OCI-LY1 (cell line): Measurements from ENCODE around the gene KCNJ9.
"Not testable (repeated sequence)": the region's sequence is repeated elsewhere in the genome, so short reads cannot be mapped to it uniquely, and the experiment has no call there.

ENCODE experiments used
- H2AFZ ChIP-seq: fragments of 200-600 bp; sonication (generic), shearing (Covaris generic); 2 replicates; pipeline ENCODE4 v1.6.0; 2014; ENCODE audit warnings: antibody characterized with exemption, mild to moderate bottlenecking, low read length
- H3F3A ChIP-seq: fragments of 200-600 bp; sonication (generic), shearing (Covaris generic); 2 replicates; pipeline ENCODE4 v1.6.0; 2014; ENCODE audit warnings: mild to moderate bottlenecking, antibody characterized with exemption, low read length, moderate library complexity; ENCODE audit not compliant: insufficient read depth
- H3K27ac ChIP-seq: fragments of 200-600 bp; sonication (generic); 2 replicates; pipeline ENCODE4 v1.5.1; 2014; ENCODE audit warnings: low read length, mixed run types, mild to moderate bottlenecking, low read depth; ENCODE audit not compliant: poor library complexity, severe bottlenecking
- H3K27me3 ChIP-seq: fragments of 200-600 bp; sonication (generic); 2 replicates; pipeline ENCODE4 v1.6.0; 2014; ENCODE audit warnings: antibody characterized with exemption, mild to moderate bottlenecking, low read length, moderate library complexity; ENCODE audit not compliant: insufficient read depth
- H3K36me3 ChIP-seq: fragments of 200-600 bp; sonication (generic); 2 replicates; pipeline ENCODE4 v1.6.1; 2014; ENCODE audit warnings: mild to moderate bottlenecking, antibody characterized with exemption, low read length, moderate library complexity, mixed read lengths; ENCODE audit not compliant: insufficient read depth
- H3K4me1 ChIP-seq: fragments of 200-600 bp; sonication (generic); 2 replicates; pipeline ENCODE4 v1.5.1; 2014; ENCODE audit warnings: mild to moderate bottlenecking, low read length, moderate library complexity; ENCODE audit not compliant: insufficient read depth, severe bottlenecking
- H3K4me2 ChIP-seq: fragments of 200-600 bp; sonication (generic), shearing (Covaris generic); 2 replicates; pipeline ENCODE4 v1.6.1; 2014; ENCODE audit warnings: low read length
- H3K4me3 ChIP-seq: fragments of 200-600 bp; sonication (generic); 2 replicates; pipeline ENCODE4 v1.5.1; 2014; ENCODE audit warnings: low read length, low read depth, mild to moderate bottlenecking, mixed read lengths; ENCODE audit not compliant: poor library complexity, severe bottlenecking
- H3K79me2 ChIP-seq: fragments of 200-600 bp; shearing (Covaris generic); 2 replicates; pipeline ENCODE4 v1.6.1; 2016; ENCODE audit warnings: mixed run types, low read length, mixed read lengths; ENCODE audit not compliant: insufficient read depth
- H3K9ac ChIP-seq: fragments of 200-600 bp; sonication (generic), shearing (Covaris generic); 2 replicates; pipeline ENCODE4 v1.6.1; 2014; ENCODE audit warnings: mild to moderate bottlenecking, low read length, mixed read lengths
- H3K9me2 ChIP-seq: fragments of 200-600 bp; sonication (generic), shearing (Covaris generic); 2 replicates; pipeline ENCODE4 v1.6.1; 2014; ENCODE audit warnings: low read depth, mild to moderate bottlenecking, low read length, mixed read lengths
- H3K9me3 ChIP-seq: fragments of 200-600 bp; shearing (Covaris generic); 2 replicates; pipeline ENCODE4 v1.6.1; 2014; ENCODE audit warnings: low read length, mixed read lengths
- H4K20me1 ChIP-seq: fragments of 200-600 bp; sonication (generic), shearing (Covaris generic); 2 replicates; pipeline ENCODE4 v1.6.0; 2016; ENCODE audit warnings: mild to moderate bottlenecking, low read length; ENCODE audit not compliant: insufficient read depth
- CTCF ChIP-seq: fragments of 200-600 bp; sonication (generic), shearing (Covaris generic); IDR thresholded peaks from 2 replicates; pipeline ENCODE4 v1.5.1; 2017; ENCODE audit warnings: mild to moderate bottlenecking, antibody characterized with exemption, low read length, moderate library complexity, mixed read lengths
- EZH2 ChIP-seq: fragments of 200-600 bp; sonication (generic), shearing (Covaris generic); IDR thresholded peaks from 2 replicates; pipeline ENCODE4 v1.8.0; 2017; ENCODE audit warnings: borderline replicate concordance, mixed run types, mild to moderate bottlenecking, antibody characterized with exemption, low read length, moderate library complexity, mixed read lengths

The KCNJ9 gene

DNA sequence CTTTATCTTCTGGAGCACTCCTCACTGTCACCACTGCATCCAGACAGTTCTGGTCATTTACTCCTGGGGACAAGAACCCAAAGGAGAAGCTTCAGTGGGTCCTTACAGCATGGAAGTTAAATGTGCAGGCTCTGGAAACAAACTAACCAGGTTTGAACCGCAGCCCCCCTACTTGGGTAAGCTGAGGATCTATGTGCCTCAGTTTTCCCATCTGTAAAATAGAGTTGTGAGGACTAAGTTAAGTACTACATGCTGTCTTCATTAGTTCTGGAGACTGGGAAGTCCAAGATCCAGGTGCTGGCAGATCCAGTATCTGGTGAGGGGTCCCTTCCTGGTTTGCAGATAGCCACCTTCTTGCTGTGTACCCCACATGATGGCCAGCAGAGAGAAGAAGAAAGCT lies 26.2 kb downstream of the KCNJ9 start:
- TF ChIP-seq EZH2 (no peak), CTCF (no peak)
- Histone ChIP-seq H3K4me2 (no peak overlapping the region), H3K4me1 (no peaks in the 10 kb centered on the region), H3K27ac (no peak overlapping the region), H3K4me3 (no peak overlapping the region), H2AFZ (no peak overlapping the region), H4K20me1 (no peaks in the 10 kb centered on the region), H3K27me3 (no peaks in the 10 kb centered on the region), H3K79me2 (no peaks in the 10 kb centered on the region), H3K9me2 (no peaks in the 10 kb centered on the region), H3K9me3 (no peaks in the 10 kb centered on the region), H3F3A (no peaks in the 10 kb centered on the region), H3K9ac (no peak overlapping the region), H3K36me3 (no peaks in the 10 kb centered on the region)

- H3F3A ChIP-seq, result no peaks in the 10 kb centered on the region
- H3K9ac ChIP-seq, result no peak overlapping the region
- no peaks in the 10 kb centered on the region for H4K20me1 ChIP-seq
- H3K4me2 ChIP-seq, result no peak overlapping the region
- no peaks in the 10 kb centered on the region for H3K4me1 ChIP-seq
- H3K9me3 ChIP-seq, result no peaks in the 10 kb centered on the region
- no peak overlapping the region for H3K27ac ChIP-seq
- no peaks in the 10 kb centered on the region; the same call in 1 of the 2 replicates for H3K27me3 ChIP-seq
- H3K79me2 ChIP-seq, result no peaks in the 10 kb centered on the region
- H3K9me2 ChIP-seq, result no peaks in the 10 kb centered on the region
- TF ChIP-seq CTCF, result peak; percentile 59
- no peak for TF ChIP-seq EZH2
- no peak overlapping the region for H3K4me3 ChIP-seq
- no peaks in the 10 kb centered on the region for H3K36me3 ChIP-seq
- no peak overlapping the region for H2AFZ ChIP-seq
Measured at GRCh38 chr1:160108888-160109662, 27.7 kb downstream of the KCNJ9 start.

- H3K4me1 ChIP-seq, result no peaks in the 10 kb centered on the region
- no peak overlapping the region for H3K27ac ChIP-seq
- H3F3A ChIP-seq, result no peaks in the 10 kb centered on the region
- H3K36me3 ChIP-seq, result no peaks in the 10 kb centered on the region
- no peak overlapping the region for H3K9ac ChIP-seq
- no peak overlapping the region for H3K4me3 ChIP-seq
- no peaks in the 10 kb centered on the region for H3K9me3 ChIP-seq
- H3K9me2 ChIP-seq, result no peaks in the 10 kb centered on the region
- no peak overlapping the region for H3K4me2 ChIP-seq
- TF ChIP-seq CTCF (no peak), EZH2 (no peak)
- no peaks in the 10 kb centered on the region for H4K20me1 ChIP-seq
- no peak overlapping the region for H2AFZ ChIP-seq
- peaks cover 3% of the 10 kb centered on the region; the same call in 1 of the 2 replicates for H3K27me3 ChIP-seq
- no peaks in the 10 kb centered on the region for H3K79me2 ChIP-seq
Measured at GRCh38 chr1:160109686-160110085, 28.3 kb downstream of the KCNJ9 start.

DNA sequence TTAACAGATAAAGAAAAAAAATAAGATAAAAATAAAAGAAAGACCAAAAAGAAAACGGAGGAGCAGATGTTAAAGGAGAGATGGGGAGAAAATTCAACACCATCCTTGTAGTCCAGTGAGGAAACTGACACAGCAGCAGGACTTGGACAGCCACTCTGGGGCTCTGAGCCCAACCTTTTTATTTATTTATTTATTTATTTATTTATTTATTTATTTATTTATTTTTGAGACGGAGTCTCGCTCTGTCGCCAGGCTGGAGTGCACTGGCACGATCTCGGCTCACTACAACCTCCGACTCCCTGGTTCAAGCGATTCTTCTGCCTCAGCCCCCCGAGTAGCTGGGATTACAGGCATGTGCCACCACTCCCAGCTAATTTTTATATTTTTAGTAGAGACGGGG lies 30.1 kb downstream of the KCNJ9 start:
- H3K4me3 ChIP-seq, H3K9ac ChIP-seq, H3F3A ChIP-seq, H2AFZ ChIP-seq, H3K9me3 ChIP-seq, H3K9me2 ChIP-seq, H3K27ac ChIP-seq, H3K79me2 ChIP-seq, H4K20me1 ChIP-seq, H3K36me3 ChIP-seq, H3K4me1 ChIP-seq, H3K4me2 ChIP-seq: not testable (repeated sequence)
- H3K27me3 ChIP-seq, result peaks cover 11% of the 10 kb centered on the region; the same call in 1 of the 2 replicates
